ENCODE measurements around the gene TSEN54. TPM values are rescaled to one million over a fixed set of nuclear protein-coding genes. Genes with fewer than 3 reads are reported as not detected.

TSEN54 gene
- total RNA-seq, 1 donor, result 8.0 TPM

DNA sequence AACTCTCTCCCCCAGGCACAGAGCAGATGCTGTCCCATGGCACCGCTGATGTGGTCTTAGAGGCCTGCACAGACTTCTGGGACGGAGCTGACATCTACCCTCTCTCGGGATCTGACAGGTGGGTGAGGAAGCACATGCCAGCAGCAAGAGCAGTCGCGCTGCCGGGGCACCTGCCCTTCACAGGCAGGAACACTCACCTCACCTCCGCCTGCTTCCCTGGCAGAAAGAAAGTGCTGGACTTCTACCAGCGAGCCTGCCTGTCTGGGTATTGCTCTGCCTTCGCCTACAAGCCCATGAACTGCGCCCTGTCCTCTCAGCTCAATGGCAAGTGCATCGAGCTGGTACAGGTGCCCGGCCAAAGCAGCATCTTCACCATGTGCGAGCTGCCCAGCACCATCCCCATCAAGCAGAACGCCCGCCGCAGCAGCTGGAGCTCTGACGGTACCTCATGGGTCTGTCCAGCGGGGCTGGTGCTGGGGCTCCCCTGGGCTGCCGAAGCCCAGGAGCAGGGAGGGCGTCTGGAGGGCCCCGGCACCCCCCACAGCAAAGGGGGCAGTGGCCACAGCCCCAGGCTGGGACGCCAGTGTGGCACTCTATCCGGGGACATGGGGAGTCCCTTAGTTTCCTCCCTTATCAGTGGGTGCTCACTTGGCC is 22.7 kb upstream of the TSEN54 start:
- no peak overlapping the region for H3K4me3 ChIP-seq (ENCODE audit: low read depth, low read length)
- TF ChIP-seq, protein P1, sequence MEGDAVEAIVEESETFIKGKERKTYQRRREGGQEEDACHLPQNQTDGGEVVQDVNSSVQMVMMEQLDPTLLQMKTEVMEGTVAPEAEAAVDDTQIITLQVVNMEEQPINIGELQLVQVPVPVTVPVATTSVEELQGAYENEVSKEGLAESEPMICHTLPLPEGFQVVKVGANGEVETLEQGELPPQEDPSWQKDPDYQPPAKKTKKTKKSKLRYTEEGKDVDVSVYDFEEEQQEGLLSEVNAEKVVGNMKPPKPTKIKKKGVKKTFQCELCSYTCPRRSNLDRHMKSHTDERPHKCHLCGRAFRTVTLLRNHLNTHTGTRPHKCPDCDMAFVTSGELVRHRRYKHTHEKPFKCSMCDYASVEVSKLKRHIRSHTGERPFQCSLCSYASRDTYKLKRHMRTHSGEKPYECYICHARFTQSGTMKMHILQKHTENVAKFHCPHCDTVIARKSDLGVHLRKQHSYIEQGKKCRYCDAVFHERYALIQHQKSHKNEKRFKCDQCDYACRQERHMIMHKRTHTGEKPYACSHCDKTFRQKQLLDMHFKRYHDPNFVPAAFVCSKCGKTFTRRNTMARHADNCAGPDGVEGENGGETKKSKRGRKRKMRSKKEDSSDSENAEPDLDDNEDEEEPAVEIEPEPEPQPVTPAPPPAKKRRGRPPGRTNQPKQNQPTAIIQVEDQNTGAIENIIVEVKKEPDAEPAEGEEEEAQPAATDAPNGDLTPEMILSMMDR (IDR thresholded peaks at IDR 0.05; ENCODE audit: insufficient read depth, low read length), result no peak
- no peak for DNase-seq (ENCODE audit: low read depth)

GRCh38 chr17:75494326-75494877 is 21.9 kb upstream of the TSEN54 start:
- TF ChIP-seq, protein P1 (IDR thresholded peaks at IDR 0.05; ENCODE audit: insufficient read depth, low read length), result no peak
- H3K4me3 ChIP-seq (ENCODE audit: low read depth, low read length), result no peak overlapping the region
- DNase-seq (ENCODE audit: low read depth), result no peak

- TF ChIP-seq, protein P1 (IDR thresholded peaks at IDR 0.05; ENCODE audit: insufficient read depth, low read length), result no peak
- DNase-seq (ENCODE audit: low read depth), result no peak
- no peak overlapping the region for H3K4me3 ChIP-seq (ENCODE audit: low read depth, low read length)
These were observed 20.3 kb upstream of the TSEN54 start for GRCh38 chr17:75496005-75496404.

- no peak overlapping the region for H3K4me3 ChIP-seq (ENCODE audit: low read depth, low read length)
- no peak for DNase-seq (ENCODE audit: low read depth)
- TF ChIP-seq, protein P1 (IDR thresholded peaks at IDR 0.05; ENCODE audit: insufficient read depth, low read length), result no peak
These were observed 18.1 kb upstream of the TSEN54 start for GRCh38 chr17:75498039-75498725.

DNA sequence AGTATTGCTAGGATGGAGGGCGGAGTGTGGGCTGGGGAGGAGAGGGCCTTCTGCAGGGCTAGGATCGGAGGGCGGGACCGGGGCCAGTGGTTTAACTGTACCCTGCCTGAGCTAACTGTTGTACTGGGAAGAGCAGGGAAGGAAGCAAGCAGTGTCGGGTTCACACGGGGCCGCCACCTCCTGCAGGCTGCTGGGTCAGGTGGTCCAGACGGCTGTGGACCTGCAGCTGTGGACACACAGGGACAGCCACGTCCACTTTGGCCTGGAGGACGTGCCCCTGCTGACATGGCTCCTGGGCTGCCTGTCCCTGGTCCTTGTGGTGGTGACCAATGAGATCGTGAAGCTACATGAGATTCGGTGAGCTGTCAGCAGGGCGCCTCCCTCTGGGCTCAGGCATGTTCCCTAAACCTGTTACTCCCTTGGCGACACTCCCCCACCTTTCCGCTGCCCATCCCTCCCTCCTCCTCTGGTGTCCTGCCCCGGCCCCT is 17.6 kb upstream of the TSEN54 start:
- TF ChIP-seq, protein P1 (IDR thresholded peaks at IDR 0.05; ENCODE audit: insufficient read depth, low read length), result no peak
- H3K4me3 ChIP-seq (ENCODE audit: low read depth, low read length), result no peak overlapping the region
- no peak for DNase-seq (ENCODE audit: low read depth)

GRCh38 chr17:75499313-75500022 is 16.9 kb upstream of the TSEN54 start:
- DNase-seq (ENCODE audit: low read depth), result no peak
- TF ChIP-seq, protein P1 (IDR thresholded peaks at IDR 0.05; ENCODE audit: insufficient read depth, low read length), result no peak
- no peak overlapping the region for H3K4me3 ChIP-seq (ENCODE audit: low read depth, low read length)

Measured in fibroblast of the aortic adventitia (primary cell).